Neuronal stem cell (in vitro differentiated cells): ENCODE measurements around the gene ZBTB46.

ENCODE experiments used
- DNase-seq: peaks from one replicate; pipeline ENCODE4 v3.0.0-alpha.2; 2013; ENCODE audit warnings: low spot score
- H2AFZ ChIP-seq: one replicate; pipeline ENCODE4 v1.6.1; 2013; ENCODE audit warnings: mild to moderate bottlenecking, low read length, inconsistent platforms
- H2AK5ac ChIP-seq: 2 replicates; pipeline ENCODE4 v1.6.1; 2013; ENCODE audit warnings: low read depth, mild to moderate bottlenecking, inconsistent platforms, low read length, moderate library complexity, mixed read lengths
- H2BK120ac ChIP-seq: 2 replicates; pipeline ENCODE4 v1.6.1; 2013; ENCODE audit warnings: low read depth, mild to moderate bottlenecking, inconsistent platforms, low read length, moderate library complexity, mixed read lengths
- H2BK12ac ChIP-seq: one replicate; pipeline ENCODE4 v1.6.1; 2013; ENCODE audit warnings: low read length, inconsistent platforms
- H2BK15ac ChIP-seq: 2 replicates; pipeline ENCODE4 v1.6.1; 2013; ENCODE audit warnings: mild to moderate bottlenecking, low read length, inconsistent platforms, mixed read lengths
- H2BK5ac ChIP-seq: one replicate; pipeline ENCODE4 v1.6.1; 2013; ENCODE audit warnings: inconsistent platforms, mild to moderate bottlenecking, low read length, moderate library complexity
- H3K14ac ChIP-seq: one replicate; pipeline ENCODE4 v1.6.1; 2013; ENCODE audit warnings: low read length, inconsistent platforms
- H3K18ac ChIP-seq: 2 replicates; pipeline ENCODE4 v1.6.1; 2013; ENCODE audit warnings: low read length, inconsistent platforms
- H3K23ac ChIP-seq: 2 replicates; pipeline ENCODE4 v1.6.1; 2013; ENCODE audit warnings: low read depth, mild to moderate bottlenecking, mixed read lengths, low read length, inconsistent platforms; ENCODE audit not compliant: poor library complexity
- H3K27ac ChIP-seq: replicated peaks from 3 replicates; pipeline ENCODE4 v1.5.1; 2013; ENCODE audit warnings: low read length, inconsistent platforms
- H3K27me3 ChIP-seq, 3 experiments: 2 replicates each; pipeline ENCODE4 v1.6.1; 2013; ENCODE audit warnings: low read length in 3 of 3, mild to moderate bottlenecking in 2 of 3, inconsistent platforms in 1 of 3, low read depth in 1 of 3, mixed read lengths in 1 of 3, moderate library complexity in 1 of 3; ENCODE audit not compliant: control insufficient read depth in 3 of 3, insufficient read depth in 3 of 3
- H3K36me3 ChIP-seq, 2 donors: replicated peaks in 1 of 2; 2 replicates each; pipeline ENCODE4 v1.6.1; 2013; ENCODE audit warnings: low read length in 2 of 2; ENCODE audit not compliant: control insufficient read depth in 2 of 2, insufficient read depth in 2 of 2
- H3K4ac ChIP-seq: 2 replicates; pipeline ENCODE4 v1.6.1; 2013; ENCODE audit warnings: inconsistent platforms, mild to moderate bottlenecking, low read length, moderate library complexity
- H3K4me1 ChIP-seq, 2 donors: 1 replicate in 1 of 2; 2 replicates in 1 of 2; pipeline ENCODE4 v1.6.1; 2013; ENCODE audit warnings: low read length in 2 of 2, low read depth in 1 of 2; ENCODE audit not compliant: control insufficient read depth in 2 of 2, insufficient read depth in 1 of 2
- H3K4me2 ChIP-seq: one replicate; pipeline ENCODE4 v1.6.1; 2013; ENCODE audit warnings: mild to moderate bottlenecking, low read length, inconsistent platforms; ENCODE audit not compliant: insufficient read depth, poor library complexity, severe bottlenecking
- H3K4me3 ChIP-seq, 2 donors: 2 replicates each; pipeline ENCODE4 v1.5.1; 2013; ENCODE audit warnings: low read length in 2 of 2, mild to moderate bottlenecking in 2 of 2, inconsistent platforms in 1 of 2, moderate library complexity in 1 of 2
- H3K79me1 ChIP-seq: one replicate; pipeline ENCODE4 v1.6.1; 2013; ENCODE audit warnings: low read depth, mild to moderate bottlenecking, inconsistent platforms, low read length, moderate library complexity
- H3K9ac ChIP-seq: one replicate; pipeline ENCODE4 v1.6.1; 2013; ENCODE audit warnings: mild to moderate bottlenecking, low read depth, low read length, inconsistent platforms; ENCODE audit not compliant: poor library complexity
- H3K9me3 ChIP-seq, 2 donors: replicated peaks in 1 of 2; 2 replicates each; pipeline versions ENCODE3 to v1.6.1; 2013; ENCODE audit warnings: low read length in 2 of 2, mild to moderate bottlenecking in 2 of 2, inconsistent platforms in 1 of 2, low read depth in 1 of 2, mixed read lengths in 1 of 2, moderate library complexity in 1 of 2; ENCODE audit not compliant: control insufficient read depth in 2 of 2, insufficient read depth in 1 of 2
- H4K8ac ChIP-seq: one replicate; pipeline ENCODE4 v1.6.1; 2013; ENCODE audit warnings: low read depth, mild to moderate bottlenecking, inconsistent platforms, low read length, moderate library complexity
- H4K91ac ChIP-seq: one replicate; pipeline ENCODE4 v1.6.1; 2013; ENCODE audit warnings: low read length, low read depth, mild to moderate bottlenecking, inconsistent platforms; ENCODE audit not compliant: poor library complexity
- WGBS, 2 donors: extraction: QIAGEN DNeasy Blood & Tissue Kit; methylation state at CpG; one replicate each; pipeline ENCODE4 v1.1.7; 2013; ENCODE audit warnings: missing lambda C conversion rate in 2 of 2, mixed read lengths in 1 of 2; ENCODE audit not compliant: insufficient read length in 2 of 2, insufficient replicate concordance in 1 of 2; ENCODE audit errors: extremely low coverage in 2 of 2; 5-methylcytosine and 5-hydroxymethylcytosine counted together

Gene ZBTB46

GRCh38 chr20:63863021-63863797 lies 32.1 kb upstream of the ZBTB46 start:
- Histone ChIP-seq H4K8ac (peak overlapping the region; percentile 89), H2BK15ac (no peak overlapping the region), H3K4me3 (peak overlapping the region in 1 of 2 donors; percentile 87), H4K91ac (no peak overlapping the region), H2AFZ (no peak overlapping the region), H2AK5ac (peak overlapping the region; percentile 1), H3K79me1 (peaks cover 17% of the 10 kb centered on the region), H2BK12ac (no peak overlapping the region), H3K4ac (no peak overlapping the region), H3K36me3 (peaks cover 9 to 36% of the 10 kb centered on the region in 2 donors), H3K18ac (no peak overlapping the region), H3K9me3 (no peaks in the 10 kb centered on the region), H2BK5ac (no peak overlapping the region), H3K23ac (no peak overlapping the region), H3K14ac (no peak overlapping the region), H3K4me2 (no peak overlapping the region), H2BK120ac (no peak overlapping the region), H3K4me1 (peaks cover 16 to 20% of the 10 kb centered on the region in 2 donors), H3K27me3 (no peaks in the 10 kb centered on the region), H3K27ac (peak overlapping the region; percentile 20), H3K9ac (no peak overlapping the region)
- DNase-seq, result no peak
- WGBS, 2 donors, result no CpG with 5 or more reads among the region's 18 CpGs

GRCh38 chr20:63861981-63862901 lies 31.2 kb upstream of the ZBTB46 start:
- Histone ChIP-seq H3K4me2 (no peak overlapping the region), H2BK15ac (no peak overlapping the region), H3K4me1 (peaks cover 19 to 29% of the 10 kb centered on the region in 2 donors), H2BK5ac (peak overlapping the region; percentile 39), H2BK12ac (peak overlapping the region; percentile 16), H3K4me3 (no peak overlapping the region), H3K23ac (peak overlapping the region; percentile 85), H4K91ac (no peak overlapping the region), H3K9me3 (no peaks in the 10 kb centered on the region), H3K18ac (no peak overlapping the region), H2AFZ (no peak overlapping the region), H3K4ac (no peak overlapping the region), H3K27ac (no peak overlapping the region), H3K36me3 (peaks cover 8 to 33% of the 10 kb centered on the region in 2 donors), H2AK5ac (no peak overlapping the region), H3K27me3 (no peaks in the 10 kb centered on the region), H2BK120ac (no peak overlapping the region), H3K79me1 (peaks cover 17% of the 10 kb centered on the region), H3K9ac (no peak overlapping the region), H4K8ac (peak overlapping the region; percentile 23), H3K14ac (no peak overlapping the region)
- DNase-seq, result no peak
- WGBS, 2 donors, result no CpG with 5 or more reads among the region's 95 CpGs

DNA sequence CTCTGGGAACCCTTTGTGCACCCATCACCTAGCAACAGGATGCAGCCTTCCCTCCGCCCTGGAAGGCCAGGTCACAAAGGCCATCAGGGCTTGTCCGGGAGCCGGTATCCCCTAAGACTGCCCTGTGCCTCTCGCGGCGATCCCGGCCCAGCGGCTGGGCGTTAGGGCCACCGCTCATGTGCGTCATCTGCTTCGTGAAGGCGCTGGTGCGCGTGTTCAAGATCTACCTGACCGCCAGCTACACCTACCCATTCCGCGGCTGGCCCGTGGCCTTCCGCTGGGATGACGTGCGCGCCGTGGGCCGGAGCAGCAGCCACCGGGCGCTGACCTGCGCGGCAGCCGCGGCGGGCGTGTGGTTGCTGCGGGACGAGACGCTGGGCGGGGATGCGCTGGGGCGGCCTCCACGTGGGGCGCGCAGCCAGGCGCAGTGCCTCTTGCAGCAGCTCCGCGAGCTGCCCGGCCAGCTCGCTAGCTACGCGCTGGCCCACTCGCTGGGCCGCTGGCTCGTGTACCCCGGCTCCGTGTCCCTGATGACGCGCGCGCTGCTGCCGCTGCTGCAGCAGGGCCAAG lies 30.4 kb upstream of the ZBTB46 start, which contains the start of gene ABHD16B:
ABHD16B (plus strand) TSS at position 134 of the 570 bp plus-strand sequence; CDS start at position 177, 43 bp downstream.
- H3K79me1 ChIP-seq, result peaks cover 17% of the 10 kb centered on the region
- no peak for DNase-seq
- H3K4ac ChIP-seq, result no peak within 1 kb of the TSS
- H3K9me3 ChIP-seq, result no peaks in the 10 kb centered on the region
- peak within 1 kb of the TSS; percentile 85 for H3K23ac ChIP-seq
- no CpG with 5 or more reads among the region's 59 CpGs for WGBS, 2 donors
- no peak within 1 kb of the TSS for H2AFZ ChIP-seq
- H2BK5ac ChIP-seq, result peak within 1 kb of the TSS; percentile 75
- peak within 1 kb of the TSS; percentile 48 for H3K18ac ChIP-seq
- no peak within 1 kb of the TSS for H3K9ac ChIP-seq
- no peak within 1 kb of the TSS for H3K4me3 ChIP-seq
- peaks cover 8 to 33% of the 10 kb centered on the region in 2 donors for H3K36me3 ChIP-seq
- no peak within 1 kb of the TSS for H3K4me2 ChIP-seq
- no peaks in the 10 kb centered on the region for H3K27me3 ChIP-seq
- no peak within 1 kb of the TSS for H3K27ac ChIP-seq
- H2AK5ac ChIP-seq, result peak within 1 kb of the TSS; percentile 96
- no peak within 1 kb of the TSS for H4K91ac ChIP-seq
- H2BK120ac ChIP-seq, result no peak within 1 kb of the TSS
- H3K4me1 ChIP-seq, result peaks cover 19 to 33% of the 10 kb centered on the region in 2 donors
- H3K14ac ChIP-seq, result no peak within 1 kb of the TSS
- peak within 1 kb of the TSS; percentile 82 for H4K8ac ChIP-seq
- H2BK15ac ChIP-seq, result no peak within 1 kb of the TSS
- H2BK12ac ChIP-seq, result peak within 1 kb of the TSS; percentile 16
